GM19328 (cell line): ENCODE measurements around the gene NSDHL.

Source experiments
- ATAC-seq: cut with Tn5 transposase; IDR thresholded peaks from one replicate; pipeline ENCODE4 v1.9.1; 2021; ENCODE audit warnings: mild to moderate bottlenecking, moderate library complexity; ENCODE audit not compliant: unreplicated experiment

The NSDHL gene

DNA sequence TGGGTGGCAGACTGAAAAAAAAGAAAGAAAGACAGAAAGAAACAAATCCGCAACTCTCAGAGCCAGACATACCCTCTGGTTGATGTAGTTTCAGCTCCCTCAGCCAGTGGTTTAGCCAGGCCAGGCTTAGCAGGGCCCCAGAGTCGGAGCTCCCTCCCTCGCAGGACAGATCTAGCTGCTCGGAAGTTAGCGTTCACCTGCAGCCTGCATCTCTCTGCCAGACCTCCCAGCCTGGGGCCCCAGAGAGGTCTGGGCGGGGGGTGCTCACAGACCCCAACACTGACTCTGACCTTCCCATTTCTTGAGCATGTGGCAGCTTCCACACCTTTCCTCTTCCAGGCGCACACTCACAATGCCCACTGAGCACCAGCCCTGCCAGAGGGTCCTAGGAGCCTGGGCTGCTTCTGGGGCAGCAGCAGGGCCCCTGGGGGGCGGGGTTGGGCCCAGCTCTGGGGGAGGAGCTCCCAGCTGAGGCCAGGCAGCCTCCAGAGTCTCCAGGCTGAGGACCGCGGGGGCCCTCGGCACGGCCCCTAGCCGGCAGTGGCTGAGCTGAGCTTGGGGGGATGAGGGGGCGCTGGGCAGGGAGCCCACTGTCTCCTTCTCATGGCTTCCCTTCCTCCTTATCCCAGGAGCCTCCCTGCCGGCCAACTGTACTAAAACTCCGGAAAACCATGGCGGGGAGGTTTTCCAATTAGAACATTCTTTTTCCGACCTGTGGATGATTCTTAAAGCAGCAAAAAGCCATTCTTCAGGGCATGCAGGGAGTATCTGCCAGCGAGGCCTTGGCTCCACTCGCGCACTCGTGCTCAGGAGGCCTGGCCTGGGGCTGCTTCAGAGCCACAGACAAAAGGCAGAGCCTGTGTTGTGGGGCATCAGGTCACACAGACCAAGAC is 62.4 kb downstream of the NSDHL start:
- no peak for ATAC-seq

DNA sequence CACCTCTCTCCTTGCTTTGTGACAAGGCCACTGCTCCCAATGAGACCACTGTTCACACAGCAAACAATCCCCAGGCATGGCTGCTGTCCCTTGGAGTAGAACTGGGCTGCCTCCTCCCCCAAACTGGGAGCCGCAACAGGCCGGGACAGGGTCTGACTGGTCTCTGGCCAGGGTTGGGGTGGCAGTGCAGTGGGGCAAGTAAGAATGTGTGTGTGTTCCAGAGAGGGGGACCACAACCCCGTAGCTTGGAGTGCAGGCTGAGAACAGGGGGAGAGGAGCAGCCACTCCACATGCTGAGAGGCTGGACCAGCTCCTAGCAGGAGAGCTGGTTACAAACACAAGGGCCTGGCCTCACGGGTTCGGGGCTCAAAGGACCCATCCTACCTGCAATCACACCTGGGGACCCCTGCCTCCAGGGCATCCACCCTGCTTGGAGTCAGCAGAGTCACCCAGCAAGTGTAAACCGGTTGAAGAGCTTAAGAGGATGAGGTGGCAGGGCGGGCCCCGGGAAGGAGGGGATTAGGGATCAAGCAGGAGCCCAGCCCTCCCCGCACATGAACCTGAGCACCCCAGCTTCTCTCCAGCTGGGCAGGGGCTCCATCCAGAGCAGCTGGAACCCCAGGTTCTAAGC is 63.2 kb downstream of the NSDHL start:
- no peak for ATAC-seq

DNA sequence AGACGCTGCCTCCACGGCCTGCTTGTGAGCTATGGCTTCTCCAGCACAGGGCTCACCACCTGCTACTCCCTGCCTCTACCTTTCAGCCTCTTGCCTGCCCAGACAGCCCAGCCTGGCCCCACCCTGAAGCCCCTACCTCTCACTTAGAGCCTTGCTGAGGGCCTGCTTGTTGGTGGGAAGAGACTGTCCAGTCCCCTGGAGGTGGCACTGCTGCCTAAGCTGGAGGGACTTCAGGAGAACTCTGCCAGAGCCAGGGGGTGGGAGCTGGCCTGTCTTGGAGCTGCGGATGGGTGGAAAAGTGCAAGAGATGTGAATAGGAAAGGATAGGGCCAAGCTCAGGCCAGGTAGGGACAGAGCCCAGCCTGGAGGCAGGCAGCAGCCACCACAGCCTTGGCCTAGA is 64.3 kb downstream of the NSDHL start:
- ATAC-seq = no peak

DNA sequence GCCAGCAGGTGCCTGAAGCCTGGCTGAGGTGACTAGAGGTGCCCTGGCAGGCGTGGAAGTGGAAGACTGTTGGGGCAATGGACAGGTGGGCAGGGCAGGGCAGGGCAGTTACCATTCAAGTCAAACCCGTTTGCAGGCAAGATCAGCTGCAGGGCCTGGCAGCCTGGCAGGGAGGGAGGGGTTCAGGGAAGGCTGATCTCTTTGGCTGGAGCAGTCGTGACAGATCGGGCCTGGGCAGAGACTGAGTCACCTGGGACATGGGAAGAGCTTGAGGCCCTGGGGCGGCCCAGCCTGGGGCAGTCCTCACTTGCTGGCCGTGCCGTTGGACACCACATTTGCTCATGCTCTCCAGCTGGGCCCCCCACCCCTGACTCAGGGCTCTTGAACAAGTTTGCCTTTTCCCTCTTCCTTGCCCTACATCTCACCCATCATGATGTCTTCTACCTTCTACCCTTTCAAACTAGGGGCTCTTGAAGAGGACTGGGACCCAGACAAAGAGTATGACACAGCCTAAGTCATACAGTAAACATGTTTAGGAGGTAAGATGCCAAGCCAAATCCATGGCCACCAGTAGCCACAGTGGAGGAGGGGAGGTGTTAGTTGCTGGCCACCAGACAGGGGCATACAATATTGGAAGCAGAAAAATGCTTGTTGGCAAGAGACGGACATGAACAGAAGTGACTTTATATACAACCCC is 65.0 kb downstream of the NSDHL start:
- ATAC-seq = no peak

DNA sequence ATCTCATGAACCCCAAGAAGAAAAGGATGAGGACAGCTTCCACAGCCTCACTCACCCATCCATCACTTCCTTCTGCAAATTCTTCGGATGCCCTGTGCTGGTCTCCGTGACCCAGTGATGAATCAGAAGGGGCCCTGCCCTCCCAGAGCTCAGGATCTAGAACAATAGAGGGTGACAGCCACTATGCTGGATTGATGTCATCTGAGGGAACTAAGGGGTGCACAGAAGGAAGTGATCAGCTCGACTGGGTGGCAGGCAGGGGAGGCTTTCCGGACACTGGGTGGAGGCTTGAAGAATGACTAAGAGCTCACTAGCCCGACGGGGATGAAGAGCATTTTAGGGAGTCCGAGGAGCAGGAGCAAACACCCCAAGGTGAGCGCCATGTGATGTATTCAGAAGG is 65.6 kb downstream of the NSDHL start:
- no peak for ATAC-seq

DNA sequence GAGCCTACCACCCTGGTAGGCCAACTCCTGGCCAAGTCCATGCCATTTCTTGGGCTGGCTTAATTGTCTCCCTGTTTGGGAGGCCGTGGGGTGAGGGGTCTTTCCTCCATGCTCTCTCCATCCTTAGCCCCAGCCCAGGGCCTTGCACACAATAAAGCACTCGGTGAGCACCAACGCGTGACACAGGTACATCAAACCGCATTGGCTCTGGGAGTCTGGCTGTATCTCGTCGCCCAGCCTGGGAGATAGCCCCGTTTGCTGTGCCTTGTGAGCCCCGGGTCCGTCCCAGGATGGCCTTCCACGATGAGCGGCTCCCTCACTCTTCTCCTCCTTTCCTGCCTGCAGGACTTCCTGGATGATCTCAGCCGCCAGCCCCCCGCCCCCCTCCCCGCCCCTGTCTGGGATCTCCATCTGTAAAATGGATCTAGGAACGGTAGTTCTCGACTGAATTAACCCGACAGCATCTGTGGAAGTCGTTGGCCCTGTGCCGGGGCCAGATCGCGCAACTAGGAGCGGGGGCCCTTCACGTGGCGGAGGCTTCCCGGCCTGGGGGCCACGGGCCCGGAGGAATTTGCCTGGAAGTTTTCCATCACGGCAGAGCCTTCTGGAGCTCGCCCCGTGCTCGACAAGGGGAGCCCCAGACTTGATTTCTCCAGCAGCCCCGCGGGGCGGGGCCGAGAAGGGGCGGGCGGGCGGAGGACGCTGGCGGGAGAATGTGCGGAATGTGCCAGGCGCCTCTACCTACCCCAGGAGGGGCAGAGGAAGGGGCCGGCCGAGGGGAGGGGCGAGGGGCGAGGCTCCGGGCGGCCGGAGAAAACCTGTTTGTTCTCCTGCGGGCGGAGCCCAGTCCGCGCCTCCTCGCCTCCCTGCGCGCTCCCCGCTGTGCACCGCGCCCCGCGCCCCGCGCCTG is 66.6 kb downstream of the NSDHL start, which contains the start of gene ZNF185:
Gene ZNF185, plus strand, starts transcription at position 846 of the 910 bp plus-strand sequence. CDS start 16,423 bp downstream, outside the sequence.
- ATAC-seq = no peak

DNA sequence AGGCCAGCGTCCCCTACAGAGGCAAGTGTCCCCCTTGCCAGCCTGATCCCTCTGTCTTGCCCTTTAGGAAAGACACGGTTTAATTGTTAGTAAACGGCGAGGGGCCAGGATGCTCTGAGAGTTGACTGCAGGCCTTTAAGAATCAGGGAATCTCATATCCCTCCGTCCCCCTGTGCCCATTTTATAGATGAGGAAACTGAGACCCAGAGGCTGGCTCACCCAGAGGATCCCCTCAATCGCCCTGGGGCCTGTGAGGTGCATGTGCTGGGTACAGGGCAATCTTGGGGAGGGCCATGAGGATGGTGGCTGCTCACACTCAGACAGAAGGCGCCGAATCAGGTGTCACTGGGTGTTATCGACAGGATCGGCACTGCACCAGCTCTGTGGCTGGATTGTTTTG is 67.6 kb downstream of the NSDHL start:
- no peak for ATAC-seq

DNA sequence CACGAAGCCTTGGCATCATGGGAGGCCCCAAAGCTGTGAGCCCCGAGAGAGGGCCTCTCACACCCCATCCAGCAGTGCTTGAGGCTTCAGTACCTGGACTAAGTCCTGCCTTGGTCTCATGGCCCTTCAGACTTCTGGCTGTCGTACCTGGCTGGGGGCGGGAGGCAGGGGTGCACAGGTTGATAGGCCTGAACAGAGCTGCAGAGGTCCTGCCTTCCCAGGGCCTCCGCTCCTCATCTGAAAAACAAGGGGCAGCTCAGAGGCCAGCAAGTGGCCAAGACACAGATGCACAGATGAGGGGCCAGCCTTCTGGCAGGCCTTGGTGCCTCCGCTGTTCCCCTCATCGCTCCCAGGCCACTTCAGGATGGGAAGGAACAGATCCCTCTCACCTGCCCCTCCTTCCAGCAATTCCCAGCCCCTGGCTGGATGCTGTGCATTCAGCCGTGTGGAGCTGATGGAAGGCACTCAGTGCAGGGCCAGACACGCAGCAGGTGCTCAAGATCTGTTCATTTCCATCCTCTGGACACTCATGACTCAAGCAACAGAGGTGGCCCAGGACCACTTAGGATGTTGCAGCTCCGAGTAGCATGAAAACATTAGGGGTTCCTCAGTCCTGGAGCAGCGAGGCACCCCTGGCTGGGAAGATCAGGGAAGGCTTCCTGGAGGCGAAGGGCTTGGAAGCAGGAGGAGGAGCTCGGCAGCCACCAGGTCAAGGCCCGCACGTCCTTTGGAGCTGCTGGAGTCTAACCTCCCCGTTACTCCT is 68.4 kb downstream of the NSDHL start:
- no peak for ATAC-seq

DNA sequence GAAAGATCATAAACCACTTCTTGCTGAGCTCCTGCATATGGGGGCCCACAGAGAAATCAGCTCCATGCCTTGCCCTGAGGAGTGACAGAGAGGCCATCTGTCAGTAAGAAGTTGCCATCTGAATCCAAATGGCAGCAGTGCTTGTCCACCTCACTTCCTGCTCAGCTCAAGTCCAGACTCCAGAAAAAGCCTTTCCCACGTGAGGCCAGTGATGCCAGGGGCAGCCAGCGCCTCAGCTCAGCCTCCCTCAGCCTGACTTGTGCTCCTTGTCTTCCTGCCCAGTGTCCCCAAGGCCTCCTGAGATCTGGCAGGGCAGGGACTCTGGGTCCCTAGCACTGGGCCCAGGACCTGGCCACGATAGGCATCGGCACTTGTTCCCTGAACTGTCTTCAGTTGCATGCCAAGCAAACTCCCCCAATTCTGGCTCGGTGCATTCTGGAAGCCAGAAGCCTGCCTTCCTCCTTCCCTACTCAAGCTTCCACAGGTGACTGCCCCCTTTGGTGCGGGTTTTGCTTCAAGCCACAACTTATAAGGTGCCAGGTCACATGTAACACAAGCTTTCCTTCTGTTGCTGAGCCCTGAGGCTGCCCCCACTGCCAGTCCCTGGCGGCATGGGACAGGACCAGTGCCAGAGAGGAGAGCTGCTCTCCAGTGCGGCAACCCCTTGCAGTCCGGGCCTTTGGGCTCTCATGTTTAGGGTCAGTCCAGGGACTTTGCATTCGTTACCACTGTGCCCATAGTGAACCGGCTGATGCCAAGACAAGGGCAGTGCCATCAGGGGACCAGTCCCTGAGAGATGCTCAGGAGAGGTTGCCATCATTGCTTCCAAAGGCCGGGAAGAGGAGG is 69.2 kb downstream of the NSDHL start:
- ATAC-seq = no peak

DNA sequence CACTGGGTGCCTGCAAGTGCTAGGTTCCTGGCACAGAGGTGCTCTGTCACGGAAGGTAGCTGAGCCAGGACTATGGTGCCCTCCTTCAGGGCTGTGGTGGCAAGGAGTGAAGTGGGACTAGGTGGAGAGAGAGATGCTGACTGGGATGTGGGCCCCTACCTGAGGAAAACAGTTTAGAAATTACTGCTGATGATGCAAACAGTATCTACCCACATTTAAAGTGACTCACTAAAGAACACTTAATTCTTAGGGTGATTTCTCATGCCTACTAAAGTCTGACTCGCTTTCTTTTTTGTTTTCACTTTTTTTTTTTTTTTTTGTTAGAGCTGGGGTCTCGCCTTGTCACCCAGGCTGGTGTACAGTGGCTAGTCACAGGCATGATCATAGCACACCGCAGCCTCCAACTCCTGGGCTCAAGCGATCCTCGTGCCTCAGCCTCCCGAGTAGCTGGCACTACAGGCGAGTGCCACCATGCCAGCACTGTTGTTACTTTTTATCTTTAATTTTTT is 70.1 kb downstream of the NSDHL start:
- ATAC-seq = no peak

DNA sequence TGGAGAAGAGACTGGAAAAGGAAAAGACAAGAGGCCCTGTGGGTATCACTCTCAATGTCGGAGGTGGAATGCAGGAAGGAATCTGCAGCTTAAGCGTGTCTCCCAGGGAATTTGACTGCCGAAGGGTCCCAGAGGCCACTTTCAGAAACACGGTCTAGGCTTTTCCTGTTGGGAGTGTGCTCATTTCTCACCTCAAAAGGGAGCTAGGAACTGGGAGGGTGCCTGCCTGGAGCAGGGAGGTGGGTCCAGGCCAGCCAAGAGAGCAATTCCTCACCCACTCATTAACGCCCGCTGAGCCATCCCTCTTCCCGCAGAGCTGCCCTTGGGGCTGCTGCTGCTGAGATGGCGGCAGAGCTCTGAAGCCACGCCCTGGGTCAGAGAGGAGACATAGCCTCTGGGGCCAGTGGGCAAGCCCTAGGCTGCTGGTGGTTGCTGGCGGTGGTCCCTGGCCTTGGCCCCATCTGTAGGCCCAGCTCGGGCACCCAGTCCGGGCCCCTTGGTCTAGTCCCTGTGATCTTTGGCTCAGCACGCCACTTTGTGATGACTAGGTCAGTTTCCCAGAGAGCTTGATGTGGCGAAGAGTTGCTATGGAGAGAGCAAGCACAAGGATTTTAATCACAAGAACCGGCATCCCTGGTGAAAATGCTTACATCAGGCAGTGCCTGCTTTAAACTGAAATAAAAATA is 71.1 kb downstream of the NSDHL start:
- ATAC-seq = no peak

DNA sequence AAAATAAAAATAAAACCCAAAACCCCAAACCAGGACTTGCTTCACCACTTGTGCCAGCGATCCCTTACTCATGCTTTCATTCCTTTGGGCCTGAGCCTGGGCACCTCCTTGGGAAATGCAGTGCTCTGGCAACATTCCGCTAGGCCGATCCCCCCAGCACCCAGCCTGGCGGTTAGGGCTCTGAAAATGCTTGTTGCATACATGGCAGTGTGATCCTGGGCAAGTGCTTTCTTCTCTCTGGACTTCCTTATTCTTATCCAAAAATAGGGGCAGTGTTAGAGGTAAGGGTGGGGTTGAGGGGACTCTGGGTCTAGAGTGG is 71.6 kb downstream of the NSDHL start:
- ATAC-seq = no peak

DNA sequence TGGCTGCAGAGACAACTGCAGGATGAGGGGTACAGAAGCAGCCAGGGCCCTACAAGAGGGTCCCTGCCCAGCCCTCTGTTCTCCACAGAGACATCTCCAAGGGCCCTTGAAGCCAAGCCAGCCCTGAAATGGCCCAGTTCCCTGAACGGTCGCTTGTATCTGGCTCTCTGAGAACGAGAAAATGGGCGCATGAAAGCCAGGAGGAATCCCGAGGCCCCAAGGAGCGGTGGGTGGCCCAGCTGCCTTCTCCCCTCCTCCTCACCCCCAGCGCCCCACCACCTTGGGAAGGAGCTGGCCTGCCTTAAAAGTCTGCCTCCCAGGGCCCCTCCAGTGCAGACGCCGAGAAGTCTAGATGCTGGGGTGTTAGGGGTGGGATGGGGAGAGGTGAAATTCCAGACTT is 72.7 kb downstream of the NSDHL start:
- ATAC-seq = no peak

DNA sequence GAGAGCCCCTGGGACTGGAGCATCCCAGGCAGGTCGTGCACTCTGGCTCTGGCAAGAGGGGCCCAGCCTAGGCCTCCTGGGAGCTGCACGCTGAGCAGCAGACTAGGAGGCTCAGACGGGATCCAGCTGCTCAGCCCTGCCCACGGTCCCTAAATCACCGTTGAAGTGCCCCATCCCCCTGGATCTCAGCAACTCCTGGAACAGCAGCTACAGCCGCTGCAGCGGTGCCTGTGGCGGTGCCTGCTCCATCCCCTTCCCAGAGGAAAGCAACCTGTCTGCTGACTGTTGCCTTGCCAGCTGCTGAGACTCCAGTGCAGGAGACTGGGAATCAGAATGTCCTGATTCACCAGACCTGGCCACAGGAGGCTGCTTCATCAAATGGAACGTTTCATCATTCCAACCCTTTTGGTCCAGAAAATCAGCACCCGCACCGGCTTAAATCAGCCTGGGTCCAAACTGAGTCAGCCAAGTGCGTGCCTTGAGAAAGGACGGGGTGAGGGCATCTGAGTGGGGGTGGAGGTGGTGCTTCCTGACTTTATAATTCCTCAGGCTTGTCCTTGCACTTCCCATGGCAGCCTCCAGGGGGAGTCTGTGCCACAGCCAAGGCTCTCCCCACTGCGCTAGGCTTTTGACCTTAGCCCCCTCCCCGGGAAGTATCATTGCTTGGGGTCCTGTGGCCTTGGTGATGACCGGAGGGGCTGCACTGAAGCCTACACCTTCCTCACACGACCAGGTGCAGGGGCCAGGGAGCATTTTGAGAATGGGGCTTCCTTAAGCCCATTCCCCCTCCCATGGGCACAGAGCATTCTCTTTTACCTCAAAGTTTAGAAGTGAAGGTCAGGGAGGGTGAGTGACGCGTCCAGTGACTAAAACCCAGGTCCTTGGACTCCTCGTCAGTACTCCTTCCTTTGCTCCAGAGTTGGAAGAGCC is 73.6 kb downstream of the NSDHL start:
- no peak for ATAC-seq

DNA sequence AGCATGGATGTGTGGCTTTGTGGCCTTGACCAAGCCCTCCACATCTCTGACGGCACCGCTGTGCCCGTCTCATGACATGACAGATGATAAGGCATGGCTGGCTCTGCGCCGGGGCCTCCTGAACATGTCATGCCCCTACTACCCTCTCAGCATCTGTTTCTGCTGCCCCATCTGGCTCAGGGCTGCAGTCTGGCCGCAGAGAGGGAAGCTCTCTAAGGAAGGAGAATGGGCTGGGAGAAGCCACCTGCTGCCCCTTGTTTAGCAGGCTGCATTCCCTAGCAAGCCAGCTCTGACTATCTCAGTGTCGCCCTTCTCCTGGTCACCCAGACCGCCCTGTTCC is 74.2 kb downstream of the NSDHL start:
- ATAC-seq = no peak

DNA sequence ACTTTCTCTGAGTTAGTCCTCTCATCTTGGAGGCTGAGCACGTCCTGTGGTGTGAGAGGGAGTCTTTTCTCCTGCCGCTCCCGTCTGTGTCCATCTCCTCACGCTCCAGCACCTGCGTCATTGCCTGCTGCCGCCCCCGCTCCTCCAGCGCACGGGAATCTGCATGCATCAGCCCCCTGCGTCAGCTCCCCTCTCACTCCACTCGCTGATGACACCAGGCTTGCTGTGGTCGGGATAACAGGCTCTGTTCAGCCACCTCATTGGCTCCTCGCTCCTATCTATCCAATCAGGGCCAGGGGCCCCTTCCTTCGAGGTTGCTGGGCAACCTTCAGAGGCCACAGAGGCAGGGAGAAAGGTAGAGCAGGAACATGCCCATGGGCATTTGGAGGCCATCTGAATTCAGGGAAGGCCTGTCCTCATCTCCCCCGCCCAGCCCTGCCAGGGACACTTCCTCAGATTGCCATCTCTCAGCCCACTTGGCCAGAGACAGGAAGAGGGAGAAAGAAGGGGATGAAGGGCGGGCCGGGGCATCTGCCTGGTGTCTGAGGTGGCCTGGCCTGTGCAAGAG is 76.3 kb downstream of the NSDHL start:
- no peak for ATAC-seq

DNA sequence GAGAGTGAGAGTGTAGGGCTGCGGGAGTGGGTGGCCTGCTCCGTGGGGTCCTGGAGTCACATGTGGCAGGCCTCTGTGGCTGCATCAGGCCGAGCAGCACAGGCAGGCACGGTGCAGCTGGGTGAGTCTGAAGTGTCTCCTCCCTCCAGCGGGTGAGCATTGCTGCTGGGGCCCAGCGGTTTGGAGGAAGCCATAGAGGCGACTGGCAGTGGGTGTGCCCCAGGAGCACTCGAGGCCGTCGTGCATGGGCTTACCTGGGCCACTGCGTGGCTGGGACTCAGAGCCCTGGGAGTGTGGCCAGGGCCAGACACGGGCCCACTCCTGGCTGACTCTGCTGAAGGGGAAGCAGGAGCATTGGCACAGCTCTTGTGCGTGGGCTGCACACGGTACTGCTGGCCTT is 77.6 kb downstream of the NSDHL start:
- no peak for ATAC-seq
